DOHH2 (cell line): ENCODE data around the gene PROC.

Experiments used
- CTCF ChIP-seq: fragments of 200-600 bp; sonication (generic); IDR thresholded peaks from one replicate; pipeline ENCODE4 v1.5.1; 2014; ENCODE audit warnings: antibody characterized with exemption, mild to moderate bottlenecking, low read depth, low read length; ENCODE audit not compliant: poor library complexity, severe bottlenecking
- EZH2phosphoT487 ChIP-seq: fragments of 200-600 bp; sonication (generic); IDR thresholded peaks from 2 replicates; pipeline ENCODE4 v1.6.1; 2017; ENCODE audit warnings: borderline replicate concordance, mild to moderate bottlenecking, antibody characterized with exemption, low read length, moderate library complexity, mixed read lengths

GRCh38 chr2:127416506-127417001 is 1.7 kb upstream of the PROC start:
- TF ChIP-seq CTCF, result no peak
- no peak for TF ChIP-seq EZH2phosphoT487
